ENCODE measurements around the gene SLC11A2. TPM values are rescaled to one million over a fixed set of nuclear protein-coding genes. Genes with fewer than 3 reads are reported as not detected.

The SLC11A2 gene
- total RNA-seq, 2 donors from 2014 or later, result 74.3 to 99.1 TPM

DNA sequence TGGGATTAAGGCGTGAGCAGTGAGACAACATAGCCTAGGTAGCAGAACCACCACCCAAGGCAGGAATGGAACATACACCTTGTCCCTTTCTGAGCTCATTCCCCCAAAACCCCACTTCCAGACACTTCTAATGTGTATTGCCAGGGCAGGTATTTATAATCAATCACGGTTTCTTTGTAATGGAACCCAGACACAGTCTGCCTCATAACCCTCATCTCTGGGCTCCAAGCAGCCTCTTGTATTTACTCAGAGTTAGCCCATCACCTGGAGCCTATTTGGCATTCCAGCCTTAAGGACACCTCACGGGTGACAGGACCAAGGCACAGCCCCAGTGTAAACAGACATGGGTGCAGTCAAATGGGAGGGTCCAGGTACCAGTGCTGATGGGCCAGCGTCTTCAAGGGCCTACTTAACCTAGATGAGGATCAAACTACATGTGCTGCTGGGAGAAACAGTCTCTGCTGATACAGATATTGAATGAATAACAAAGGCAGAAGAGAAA, 76.3 kb downstream of the SLC11A2 start:
- TF ChIP-seq, protein P1, sequence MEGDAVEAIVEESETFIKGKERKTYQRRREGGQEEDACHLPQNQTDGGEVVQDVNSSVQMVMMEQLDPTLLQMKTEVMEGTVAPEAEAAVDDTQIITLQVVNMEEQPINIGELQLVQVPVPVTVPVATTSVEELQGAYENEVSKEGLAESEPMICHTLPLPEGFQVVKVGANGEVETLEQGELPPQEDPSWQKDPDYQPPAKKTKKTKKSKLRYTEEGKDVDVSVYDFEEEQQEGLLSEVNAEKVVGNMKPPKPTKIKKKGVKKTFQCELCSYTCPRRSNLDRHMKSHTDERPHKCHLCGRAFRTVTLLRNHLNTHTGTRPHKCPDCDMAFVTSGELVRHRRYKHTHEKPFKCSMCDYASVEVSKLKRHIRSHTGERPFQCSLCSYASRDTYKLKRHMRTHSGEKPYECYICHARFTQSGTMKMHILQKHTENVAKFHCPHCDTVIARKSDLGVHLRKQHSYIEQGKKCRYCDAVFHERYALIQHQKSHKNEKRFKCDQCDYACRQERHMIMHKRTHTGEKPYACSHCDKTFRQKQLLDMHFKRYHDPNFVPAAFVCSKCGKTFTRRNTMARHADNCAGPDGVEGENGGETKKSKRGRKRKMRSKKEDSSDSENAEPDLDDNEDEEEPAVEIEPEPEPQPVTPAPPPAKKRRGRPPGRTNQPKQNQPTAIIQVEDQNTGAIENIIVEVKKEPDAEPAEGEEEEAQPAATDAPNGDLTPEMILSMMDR (conservative IDR thresholded peaks at IDR 0.05), result no peak
- H3K27me3 Mint-ChIP-seq (ENCODE audit: insufficient read depth), result no peaks in the 10 kb centered on the region
- H3K36me3 ChIP-seq (ENCODE audit: control insufficient read depth, insufficient read depth, low read length), result no peaks in the 10 kb centered on the region
- H3K27me3 ChIP-seq (ENCODE audit: control insufficient read depth, insufficient read depth, low read length, poor library complexity, severe bottlenecking), result no peaks in the 10 kb centered on the region
- no peaks in the 10 kb centered on the region for H3K36me3 Mint-ChIP-seq (ENCODE audit: low read depth)
- H3K27ac ChIP-seq (ENCODE audit: low read depth, low read length), result no peak overlapping the region
- no peak for DNase-seq
- no peak overlapping the region for H3K4me3 ChIP-seq (ENCODE audit: low read length)
- H3K4me3 Mint-ChIP-seq, result no peak overlapping the region
- no peaks in the 10 kb centered on the region for H3K9me3 ChIP-seq (ENCODE audit: control insufficient read depth, low read length)
- H3K4me1 Mint-ChIP-seq, result no peaks in the 10 kb centered on the region
- H3K4me1 ChIP-seq (ENCODE audit: control insufficient read depth, insufficient read depth, low read length), result no peaks in the 10 kb centered on the region
- H3K9ac ChIP-seq (ENCODE audit: extremely low read depth, low read length, poor library complexity, severe bottlenecking), result no peak overlapping the region
- 87 to 94% methylated on average over 4 of the region's 4 CpGs for WGBS, 2 experiments (ENCODE audit: insufficient coverage in 1 of 2, insufficient read length in 1 of 2)
- H3K27ac Mint-ChIP-seq, result no peak overlapping the region
- H3K9me3 Mint-ChIP-seq, result peaks cover 5% of the 10 kb centered on the region

DNA sequence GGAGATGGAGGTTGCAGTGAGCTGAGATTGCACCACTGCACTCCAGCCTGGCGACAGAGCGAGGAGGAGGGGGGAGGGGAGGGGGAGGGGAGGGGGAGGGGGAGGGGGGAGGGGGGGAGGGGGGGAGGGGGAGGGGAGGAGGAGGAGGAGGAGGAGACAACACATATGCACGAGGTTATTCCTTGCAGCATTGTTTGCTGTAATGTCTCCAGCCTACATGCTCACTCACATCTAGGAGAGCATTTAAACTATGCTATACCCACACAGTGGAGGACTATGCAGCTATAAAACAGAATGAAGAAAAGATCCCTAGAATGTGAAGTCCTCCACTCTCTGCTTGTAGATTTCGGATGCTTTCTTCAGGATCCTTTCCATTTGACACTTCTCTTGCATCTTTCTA, 77.4 kb downstream of the SLC11A2 start:
- Histone ChIP-seq H3K27me3 (ENCODE audit: control insufficient read depth, insufficient read depth, low read length, poor library complexity, severe bottlenecking) (no peaks in the 10 kb centered on the region), H3K9me3 (ENCODE audit: control insufficient read depth, low read length) (no peaks in the 10 kb centered on the region), H3K9ac (ENCODE audit: extremely low read depth, low read length, poor library complexity, severe bottlenecking) (no peak overlapping the region), H3K36me3 (ENCODE audit: control insufficient read depth, insufficient read depth, low read length) (no peaks in the 10 kb centered on the region), H3K4me1 (ENCODE audit: control insufficient read depth, insufficient read depth, low read length) (no peaks in the 10 kb centered on the region), H3K27ac (ENCODE audit: low read depth, low read length) (no peak overlapping the region), H3K4me3 (ENCODE audit: low read length) (no peak overlapping the region)
- Mint-ChIP-seq H3K27ac (no peak overlapping the region), H3K36me3 (ENCODE audit: low read depth) (no peaks in the 10 kb centered on the region), H3K4me1 (no peaks in the 10 kb centered on the region), H3K27me3 (ENCODE audit: insufficient read depth) (no peaks in the 10 kb centered on the region), H3K9me3 (peaks cover 5% of the 10 kb centered on the region), H3K4me3 (no peak overlapping the region)
- TF ChIP-seq, protein P1 (conservative IDR thresholded peaks at IDR 0.05), result no peak
- no peak for DNase-seq
- 94 to 100% methylated on average over 1 to 2 of the region's 4 CpGs for WGBS, 2 experiments (ENCODE audit: insufficient coverage in 1 of 2, insufficient read length in 1 of 2)

DNA sequence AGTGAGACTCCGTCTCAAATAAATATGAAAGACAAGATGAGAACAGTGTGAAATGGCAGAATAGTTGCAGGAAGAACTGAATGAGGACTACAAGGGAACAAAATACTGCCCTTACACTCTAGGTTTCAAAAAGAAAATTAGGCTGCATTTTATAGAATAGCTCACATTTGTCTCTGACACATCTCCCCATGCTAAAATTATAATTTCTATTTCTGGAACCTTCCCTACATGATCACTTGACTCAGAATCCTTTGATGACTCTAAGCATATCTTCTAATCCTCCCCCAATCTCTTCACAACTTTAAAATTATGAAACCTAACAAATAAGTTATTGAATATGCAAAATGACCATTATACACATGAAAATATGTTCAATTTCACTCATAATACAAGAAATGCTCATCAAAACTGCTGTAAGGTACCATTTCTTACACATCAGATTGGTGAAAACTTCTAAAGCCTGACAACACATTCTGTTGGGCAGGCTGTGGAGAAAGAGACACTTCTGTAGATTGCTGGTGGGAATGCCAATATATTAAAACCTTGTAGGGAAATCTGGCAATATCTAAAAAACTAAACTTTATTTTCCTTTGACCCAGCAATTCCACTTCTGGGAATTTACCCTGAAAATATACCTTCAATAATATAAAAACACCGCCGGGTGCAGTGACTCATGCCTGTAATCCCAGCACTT, 78.1 kb downstream of the SLC11A2 start:
- H3K36me3 ChIP-seq (ENCODE audit: control insufficient read depth, insufficient read depth, low read length), result no peaks in the 10 kb centered on the region
- Mint-ChIP-seq H3K9me3 (peaks cover 5% of the 10 kb centered on the region), H3K36me3 (ENCODE audit: low read depth) (no peaks in the 10 kb centered on the region), H3K27ac (no peak overlapping the region), H3K4me1 (no peaks in the 10 kb centered on the region), H3K27me3 (ENCODE audit: insufficient read depth) (no peaks in the 10 kb centered on the region), H3K4me3 (no peak overlapping the region)
- no peaks in the 10 kb centered on the region for H3K27me3 ChIP-seq (ENCODE audit: control insufficient read depth, insufficient read depth, low read length, poor library complexity, severe bottlenecking)
- H3K9ac ChIP-seq (ENCODE audit: extremely low read depth, low read length, poor library complexity, severe bottlenecking), result no peak overlapping the region
- no peak overlapping the region for H3K4me3 ChIP-seq (ENCODE audit: low read length)
- H3K27ac ChIP-seq (ENCODE audit: low read depth, low read length), result no peak overlapping the region
- TF ChIP-seq, protein P1 (conservative IDR thresholded peaks at IDR 0.05), result no peak
- 93 to 100% methylated on average over 3 of the region's 3 CpGs for WGBS, 2 experiments (ENCODE audit: insufficient coverage in 1 of 2, insufficient read length in 1 of 2)
- no peak for DNase-seq
- H3K4me1 ChIP-seq (ENCODE audit: control insufficient read depth, insufficient read depth, low read length), result no peaks in the 10 kb centered on the region
- no peaks in the 10 kb centered on the region for H3K9me3 ChIP-seq (ENCODE audit: control insufficient read depth, low read length)
